Measurements from ENCODE around the gene ATP5MC3. TPM values are rescaled to one million over a fixed set of nuclear protein-coding genes. Genes with fewer than 3 reads are reported as not detected.

The ATP5MC3 gene
- total RNA-seq, 2 donors from 2014 or later = 80.1 to 89.2 TPM

- no peaks in the 10 kb centered on the region for H3K9me3 ChIP-seq (ENCODE audit: control insufficient read depth, low read length, poor library complexity, severe bottlenecking)
- no peak overlapping the region for H3K27ac Mint-ChIP-seq
- DNase-seq (no peak), ATAC-seq (no peak)
- no peaks in the 10 kb centered on the region for H3K36me3 Mint-ChIP-seq (ENCODE audit: low read depth)
- no peak overlapping the region for H3K4me3 Mint-ChIP-seq
- peaks cover 5% of the 10 kb centered on the region for H3K27me3 Mint-ChIP-seq
- H3K4me1 Mint-ChIP-seq = peaks cover 15% of the 10 kb centered on the region
These were observed 2.2 kb upstream of the ATP5MC3 start for GRCh38 chr2:175183674-175184073.

GRCh38 chr2:175181877-175182308 lies 383 bp upstream of the ATP5MC3 start:
- peak overlapping the region; percentile 53 for H3K27ac Mint-ChIP-seq
- H3K36me3 Mint-ChIP-seq (ENCODE audit: low read depth) = no peaks in the 10 kb centered on the region
- H3K27me3 Mint-ChIP-seq = no peaks in the 10 kb centered on the region
- ATAC-seq = no peak
- peaks cover 15% of the 10 kb centered on the region for H3K4me1 Mint-ChIP-seq
- no peaks in the 10 kb centered on the region for H3K9me3 ChIP-seq (ENCODE audit: control insufficient read depth, low read length, poor library complexity, severe bottlenecking)
- DNase-seq = no peak
- peak overlapping the region; percentile 96 for H3K4me3 Mint-ChIP-seq

GRCh38 chr2:175180701-175181103 lies 808 bp downstream of the ATP5MC3 start:
- H3K27me3 Mint-ChIP-seq = no peaks in the 10 kb centered on the region

GRCh38 chr2:175176624-175177023 lies 4.9 kb downstream of the ATP5MC3 start:
- H3K4me1 Mint-ChIP-seq = peaks cover 23% of the 10 kb centered on the region
- ATAC-seq = no peak
- DNase-seq = no peak
- H3K4me3 Mint-ChIP-seq = no peak overlapping the region
- peak overlapping the region; percentile 19 for H3K27ac Mint-ChIP-seq
- no peaks in the 10 kb centered on the region for H3K9me3 ChIP-seq (ENCODE audit: control insufficient read depth, low read length, poor library complexity, severe bottlenecking)
- no peaks in the 10 kb centered on the region for H3K27me3 Mint-ChIP-seq
- H3K36me3 Mint-ChIP-seq (ENCODE audit: low read depth) = peaks cover 9% of the 10 kb centered on the region

More at GRCh38 chr2:175180701-175181103, 808 bp downstream of the ATP5MC3 start:
- peaks cover 2% of the 10 kb centered on the region for H3K36me3 Mint-ChIP-seq (ENCODE audit: low read depth)
- H3K9me3 ChIP-seq (ENCODE audit: control insufficient read depth, low read length, poor library complexity, severe bottlenecking) = no peaks in the 10 kb centered on the region
- H3K4me3 Mint-ChIP-seq = peak overlapping the region; percentile 96
- peaks cover 18% of the 10 kb centered on the region for H3K4me1 Mint-ChIP-seq
- H3K27ac Mint-ChIP-seq = peak overlapping the region; percentile 53
- DNase-seq (peak; percentile 7 to 27 (median 17)), ATAC-seq (peak; percentile 62)

- Mint-ChIP-seq H3K27ac (peak overlapping the region; percentile 19), H3K27me3 (no peaks in the 10 kb centered on the region), H3K36me3 (ENCODE audit: low read depth) (peaks cover 9% of the 10 kb centered on the region), H3K4me3 (no peak overlapping the region), H3K4me1 (peaks cover 22% of the 10 kb centered on the region)
- no peaks in the 10 kb centered on the region for H3K9me3 ChIP-seq (ENCODE audit: control insufficient read depth, low read length, poor library complexity, severe bottlenecking)
- DNase-seq (no peak), ATAC-seq (no peak)
These were observed 5.6 kb downstream of the ATP5MC3 start for GRCh38 chr2:175175896-175176295.

GRCh38 chr2:175175320-175175719 lies 6.2 kb downstream of the ATP5MC3 start:
- ATAC-seq = no peak
- peaks cover 9% of the 10 kb centered on the region for H3K36me3 Mint-ChIP-seq (ENCODE audit: low read depth)

DNA sequence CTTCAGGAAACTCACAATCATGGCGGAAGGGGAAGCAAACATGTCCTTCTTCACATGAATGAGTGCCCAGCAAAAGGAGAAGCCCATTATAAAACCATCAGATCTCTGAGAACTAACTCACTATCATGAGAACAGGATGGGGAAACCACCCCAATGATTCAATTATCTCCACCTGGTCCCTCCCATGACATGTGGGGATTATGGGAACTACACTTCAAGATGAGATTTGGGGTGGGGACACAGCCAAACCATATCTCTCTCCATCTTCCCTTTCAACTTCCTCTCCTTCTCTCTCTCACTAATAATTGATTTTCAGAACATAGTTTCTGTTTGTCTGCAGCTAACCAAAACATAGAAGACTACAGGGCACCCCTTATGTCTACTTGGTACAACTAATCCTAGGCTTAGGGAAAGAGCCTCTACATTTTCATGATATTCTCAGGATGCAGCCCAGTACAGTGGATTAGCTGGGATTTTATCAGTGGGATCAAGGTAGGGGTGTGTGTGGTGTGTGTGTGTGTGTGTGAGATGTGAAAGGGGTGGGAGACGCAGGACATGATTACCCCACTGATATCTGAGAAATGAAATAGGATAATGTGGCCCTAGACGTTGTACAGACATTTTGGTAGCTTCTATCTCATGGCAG lies 10.7 kb downstream of the ATP5MC3 start:
- Mint-ChIP-seq H3K27me3 (no peaks in the 10 kb centered on the region), H3K27ac (no peak overlapping the region), H3K4me3 (no peak overlapping the region), H3K4me1 (peaks cover 30% of the 10 kb centered on the region), H3K36me3 (ENCODE audit: low read depth) (peaks cover 9% of the 10 kb centered on the region)
- no peak for ATAC-seq
- no peaks in the 10 kb centered on the region for H3K9me3 ChIP-seq (ENCODE audit: control insufficient read depth, low read length, poor library complexity, severe bottlenecking)
- DNase-seq = no peak

More at GRCh38 chr2:175175320-175175719, 6.2 kb downstream of the ATP5MC3 start:
- no peak overlapping the region for H3K4me3 Mint-ChIP-seq
- H3K27ac Mint-ChIP-seq = no peak overlapping the region
- H3K27me3 Mint-ChIP-seq = no peaks in the 10 kb centered on the region
- H3K9me3 ChIP-seq (ENCODE audit: control insufficient read depth, low read length, poor library complexity, severe bottlenecking) = no peaks in the 10 kb centered on the region
- DNase-seq = no peak
- peaks cover 20% of the 10 kb centered on the region for H3K4me1 Mint-ChIP-seq

DNA sequence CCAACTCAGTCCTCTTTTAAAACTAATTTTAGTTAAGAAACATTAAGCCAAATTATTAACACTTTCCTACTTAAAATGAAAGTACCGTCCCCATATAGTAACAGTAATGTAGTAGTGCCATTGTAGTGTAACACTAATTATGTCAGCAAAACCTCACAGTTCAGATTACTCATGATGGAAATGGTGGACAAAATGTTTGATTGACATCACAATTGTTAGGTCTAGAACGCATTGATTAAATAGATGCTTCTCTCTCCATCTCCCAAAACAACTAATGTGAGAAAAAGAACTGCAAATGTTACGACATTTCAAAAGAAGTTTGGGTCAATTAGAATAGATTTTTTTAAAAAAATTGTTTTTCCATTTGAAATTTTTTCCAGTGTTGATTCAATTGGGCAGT lies 12.3 kb downstream of the ATP5MC3 start:
- Mint-ChIP-seq H3K27ac (no peak overlapping the region), H3K36me3 (ENCODE audit: low read depth) (peaks cover 5% of the 10 kb centered on the region), H3K4me1 (peaks cover 30% of the 10 kb centered on the region), H3K27me3 (no peaks in the 10 kb centered on the region), H3K4me3 (no peak overlapping the region)
- DNase-seq (no peak), ATAC-seq (no peak)
- no peaks in the 10 kb centered on the region for H3K9me3 ChIP-seq (ENCODE audit: control insufficient read depth, low read length, poor library complexity, severe bottlenecking)

DNA sequence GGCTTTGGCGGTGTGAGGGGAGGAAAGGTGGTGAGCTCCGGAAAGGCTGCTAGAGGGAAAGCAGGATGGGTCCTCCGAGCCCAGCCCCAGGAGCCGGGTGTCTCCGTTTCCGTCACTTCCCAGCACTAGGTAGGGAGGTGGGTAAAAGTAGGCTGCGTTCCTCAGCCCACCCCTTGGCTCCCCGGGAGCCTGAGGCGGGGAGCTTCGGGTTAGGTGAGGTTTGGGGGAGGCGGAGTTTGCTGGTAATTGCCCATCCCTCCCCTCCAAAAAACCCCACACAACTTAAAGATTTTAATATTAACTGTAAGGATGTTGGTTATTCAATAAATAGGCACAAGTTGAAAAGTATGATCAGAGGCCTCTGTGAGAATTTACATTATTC lies 13.0 kb downstream of the ATP5MC3 start:
- Mint-ChIP-seq H3K27me3 (no peaks in the 10 kb centered on the region), H3K27ac (peak overlapping the region; percentile 98), H3K4me1 (peaks cover 31% of the 10 kb centered on the region), H3K36me3 (ENCODE audit: low read depth) (peaks cover 5% of the 10 kb centered on the region), H3K4me3 (peak overlapping the region; percentile 98)
- ATAC-seq = peak; percentile 33
- no peak for DNase-seq
- H3K9me3 ChIP-seq (ENCODE audit: control insufficient read depth, low read length, poor library complexity, severe bottlenecking) = no peaks in the 10 kb centered on the region

GRCh38 chr2:175167792-175168563 lies 13.5 kb downstream of the ATP5MC3 start, which contains the start of gene ATF2:
TSS of gene ATF2 (minus strand) at chr2:175168203. CDS start at chr2:175136443, 31,760 bp downstream.
- Mint-ChIP-seq H3K4me3 (peak within 1 kb of the TSS; percentile 98), H3K4me1 (peaks cover 29% of the 10 kb centered on the region), H3K36me3 (ENCODE audit: low read depth) (peaks cover 2% of the 10 kb centered on the region), H3K27ac (peak within 1 kb of the TSS; percentile 98), H3K27me3 (no peaks in the 10 kb centered on the region)
- DNase-seq = peak; percentile 95 to 98 (median 95)
- ATAC-seq = peak; percentile 92
- H3K9me3 ChIP-seq (ENCODE audit: control insufficient read depth, low read length, poor library complexity, severe bottlenecking) = no peaks in the 10 kb centered on the region

DNA sequence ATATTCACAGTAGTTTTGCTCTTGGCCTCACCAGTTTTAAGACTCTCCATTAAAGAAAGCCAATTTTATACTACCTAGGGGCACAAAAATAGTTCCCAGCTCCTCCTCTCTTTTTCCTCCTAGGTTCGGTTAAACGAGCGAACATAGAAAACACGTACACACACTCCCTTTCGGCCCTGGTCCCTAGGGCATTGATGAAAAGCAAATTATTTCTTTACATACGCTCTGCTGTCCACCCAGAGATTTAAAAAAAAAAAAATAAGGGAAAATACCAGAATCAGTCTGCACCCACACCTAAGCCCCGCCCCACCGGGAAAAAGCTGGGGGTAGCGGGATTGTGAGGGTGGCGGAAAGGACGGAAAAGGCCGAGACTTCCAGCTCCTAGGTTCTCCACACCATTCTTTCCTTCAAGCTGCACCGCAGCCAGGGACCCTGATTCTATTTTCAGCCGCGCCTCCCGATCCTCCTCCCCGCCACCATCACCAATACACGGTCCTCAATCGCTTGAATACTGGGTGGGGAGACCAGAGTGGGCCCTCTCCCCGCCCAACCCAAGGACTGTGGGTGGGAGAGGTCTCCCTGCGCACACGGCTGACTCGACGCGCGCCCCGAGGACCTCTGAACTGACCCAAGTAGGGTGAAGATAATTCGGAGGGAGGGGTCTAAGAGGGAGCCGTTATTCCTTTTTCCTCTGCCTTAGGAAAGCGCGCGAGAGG lies 14.3 kb downstream of the ATP5MC3 start:
- H3K4me3 Mint-ChIP-seq = peak overlapping the region; percentile 98
- DNase-seq (peak in 2 of 3 donors; percentile 14 to 15), ATAC-seq (no peak)
- peak overlapping the region; percentile 98 for H3K27ac Mint-ChIP-seq
- peaks cover 2% of the 10 kb centered on the region for H3K36me3 Mint-ChIP-seq (ENCODE audit: low read depth)
- peaks cover 26% of the 10 kb centered on the region for H3K4me1 Mint-ChIP-seq
- no peaks in the 10 kb centered on the region for H3K27me3 Mint-ChIP-seq
- no peaks in the 10 kb centered on the region for H3K9me3 ChIP-seq (ENCODE audit: control insufficient read depth, low read length, poor library complexity, severe bottlenecking)

GRCh38 chr2:175166216-175166824 lies 15.2 kb downstream of the ATP5MC3 start:
- DNase-seq (no peak), ATAC-seq (no peak)
- Mint-ChIP-seq H3K27ac (peak overlapping the region; percentile 98), H3K4me1 (peaks cover 26% of the 10 kb centered on the region), H3K27me3 (no peaks in the 10 kb centered on the region), H3K36me3 (ENCODE audit: low read depth) (peaks cover 2% of the 10 kb centered on the region), H3K4me3 (peak overlapping the region; percentile 98)
- no peaks in the 10 kb centered on the region for H3K9me3 ChIP-seq (ENCODE audit: control insufficient read depth, low read length, poor library complexity, severe bottlenecking)

GRCh38 chr2:175164235-175164634 lies 17.3 kb downstream of the ATP5MC3 start:
- no peaks in the 10 kb centered on the region for H3K27me3 Mint-ChIP-seq
- H3K4me1 Mint-ChIP-seq = peaks cover 26% of the 10 kb centered on the region
- no peak overlapping the region for H3K4me3 Mint-ChIP-seq
- H3K27ac Mint-ChIP-seq = no peak overlapping the region
- peaks cover 2% of the 10 kb centered on the region for H3K36me3 Mint-ChIP-seq (ENCODE audit: low read depth)
- DNase-seq = no peak
- H3K9me3 ChIP-seq (ENCODE audit: control insufficient read depth, low read length, poor library complexity, severe bottlenecking) = no peaks in the 10 kb centered on the region
- ATAC-seq = no peak

All from T-helper 17 cell (primary cell).